Upper lobe of left lung (tissue), 4 donors: ENCODE data around the gene TPM4.

Source experiments
- CTCF ChIP-seq, 6 experiments: fragments of 450-650 bp in 4 of 6; fragments of 200-600 bp in 2 of 6; sonication (generic) in 2 of 6; IDR thresholded peaks; one replicate each; pipeline ENCODE4 v1.5.1; 2016 to 2019; ENCODE audit warnings: antibody characterized with exemption in 6 of 6
- POLR2A ChIP-seq, 4 donors: fragments of 450-650 bp; IDR thresholded peaks; one replicate each; pipeline ENCODE4 v1.5.1; 2016 to 2017; ENCODE audit warnings: antibody characterized with exemption in 4 of 4, mild to moderate bottlenecking in 2 of 4
- POLR2AphosphoS5 ChIP-seq, 2 donors: sonication (generic); formaldehyde crosslinking; IDR thresholded peaks; one replicate each; pipeline ENCODE4 v1.5.1; 2017; ENCODE audit warnings: antibody characterized with exemption in 2 of 2

GRCh38 chr19:16074488-16075365 lies 1.6 kb upstream of the TPM4 start:
- no peak for TF ChIP-seq POLR2AphosphoS5 (IDR thresholded peaks at IDR 0.05)
- no peak for TF ChIP-seq POLR2A (IDR thresholded peaks at IDR 0.05)
- no peak for TF ChIP-seq CTCF (IDR thresholded peaks at IDR 0.05)
